GM12878 (cell line): Measurements from ENCODE around the gene HOXC5.

Source experiments
- CTCF ChIP-seq, 3 experiments: IDR thresholded peaks in 2 of 3; conservative IDR thresholded peaks in 1 of 3; 2 replicates each; pipeline ENCODE4 v1.5.1; 2011; ENCODE audit warnings: low read depth in 3 of 3, low read length in 3 of 3, mild to moderate bottlenecking in 3 of 3, control low read depth in 2 of 3, moderate library complexity in 2 of 3, inconsistent platforms in 1 of 3, mixed read lengths in 1 of 3; ENCODE audit not compliant: control insufficient read depth in 2 of 3, insufficient read depth in 1 of 3; ENCODE audit errors: extremely low read depth in 1 of 3
- EP300 ChIP-seq, 2 experiments: fragments of 150-350 bp in 1 of 2; IDR thresholded peaks; 2 replicates each; pipeline ENCODE4 v1.6.1; 2011 to 2012; ENCODE audit warnings: low read depth in 2 of 2, low read length in 2 of 2, borderline replicate concordance in 1 of 2, improper control_type of control experiment in 1 of 2, inconsistent platforms in 1 of 2; ENCODE audit not compliant: control insufficient read depth in 1 of 2
- NBN ChIP-seq: fragments of 450-650 bp; IDR thresholded peaks from 2 replicates; pipeline ENCODE4 v1.6.1; 2016
- POLR2A ChIP-seq: IDR thresholded peaks from 2 replicates; pipeline ENCODE4 v1.6.1; 2011; ENCODE audit warnings: low read depth, mild to moderate bottlenecking, low read length

- TF ChIP-seq CTCF (IDR thresholded peaks at IDR 0.05 in 2 of 3, conservative IDR thresholded peaks at IDR 0.05 in 1 of 3; ENCODE audit: control insufficient read depth in 2 of 3, extremely low read depth in 1 of 3, insufficient read depth in 1 of 3, low read depth in 3 of 3, low read length in 3 of 3) (no peak), NBN (no peak), POLR2A (no peak), EP300 (IDR thresholded peaks at IDR 0.05; ENCODE audit: borderline replicate concordance in 1 of 2, control insufficient read depth in 1 of 2, low read depth in 2 of 2, low read length in 2 of 2) (no peak)
Measured at GRCh38 chr12:54006559-54007220, 26.2 kb upstream of the HOXC5 start.
